GM12878 (cell line): ENCODE results near the gene GAB1.

Experiments
- CBX5 ChIP-seq: sonication (generic); IDR thresholded peaks from 2 replicates; pipeline ENCODE4 v1.6.1; 2016; ENCODE audit warnings: low read depth, moderate library complexity, mild to moderate bottlenecking, inconsistent platforms
- CEBPB ChIP-seq, 2 experiments: fragments of 150-350 bp in 1 of 2; IDR thresholded peaks; 2 replicates each; pipeline ENCODE4 v1.6.1; 2012 to 2014; ENCODE audit warnings: low read depth in 2 of 2, low read length in 2 of 2, borderline replicate concordance in 1 of 2, inconsistent platforms in 1 of 2
- CREM ChIP-seq: IDR thresholded peaks from 2 replicates; pipeline ENCODE4 v1.6.1; 2014; ENCODE audit warnings: antibody characterized with exemption, low read depth
- EGR1 ChIP-seq, 2 experiments: IDR thresholded peaks; 1 replicate in 1 of 2; 2 replicates in 1 of 2; pipeline ENCODE4 v1.6.1; 2011 to 2012; ENCODE audit warnings: low read depth in 2 of 2, low read length in 2 of 2, borderline replicate concordance in 1 of 2, mild to moderate bottlenecking in 1 of 2, moderate library complexity in 1 of 2
- EP300 ChIP-seq, 2 experiments: fragments of 150-350 bp in 1 of 2; IDR thresholded peaks; 2 replicates each; pipeline ENCODE4 v1.6.1; 2011 to 2012; ENCODE audit warnings: low read depth in 2 of 2, low read length in 2 of 2, borderline replicate concordance in 1 of 2, improper control_type of control experiment in 1 of 2, inconsistent platforms in 1 of 2; ENCODE audit not compliant: control insufficient read depth in 1 of 2
- FOXM1 ChIP-seq: IDR thresholded peaks from 2 replicates; pipeline ENCODE4 v1.6.1; 2012; ENCODE audit warnings: low read depth, mild to moderate bottlenecking, inconsistent platforms, low read length, moderate library complexity
- HDAC6 ChIP-seq: fragments of 200-600 bp; sonication (generic); IDR thresholded peaks from one replicate; pipeline ENCODE4 v1.8.0; 2017; ENCODE audit warnings: antibody characterized with exemption; ENCODE audit not compliant: unreplicated experiment
- SIN3A ChIP-seq: IDR thresholded peaks from 2 replicates; pipeline ENCODE4 v1.6.1; 2012; ENCODE audit warnings: low read depth, low read length, improper control_type of control experiment
- SMAD1 ChIP-seq: fragments of 450-650 bp; IDR thresholded peaks from 2 replicates; pipeline ENCODE4 v1.6.1; 2018; ENCODE audit warnings: mild to moderate bottlenecking, low read depth; ENCODE audit not compliant: partially characterized antibody
- ZBED1 ChIP-seq: IDR thresholded peaks from 2 replicates; pipeline ENCODE4 v1.6.1; 2016; ENCODE audit warnings: borderline replicate concordance

- TF ChIP-seq EP300 (IDR thresholded peaks at IDR 0.05; ENCODE audit: borderline replicate concordance in 1 of 2, control insufficient read depth in 1 of 2, low read depth in 2 of 2, low read length in 2 of 2) (peak in 1 of 2 experiments; percentile 51; a peak in 1 of 4 replicates), FOXM1 (no peak), CBX5 (no peak), ZBED1 (no peak), SMAD1 (no peak), CEBPB (IDR thresholded peaks at IDR 0.05; ENCODE audit: borderline replicate concordance in 1 of 2, low read depth in 2 of 2, low read length in 2 of 2) (no peak), EGR1 (IDR thresholded peaks at IDR 0.05; ENCODE audit: borderline replicate concordance in 1 of 2, low read depth in 2 of 2, low read length in 2 of 2) (no peak), HDAC6 (no peak), CREM (no peak), SIN3A (no peak)
These were observed 83.6 kb downstream of the GAB1 start for GRCh38 chr4:143420227-143420626.
